Measurements from ENCODE around the gene PIEZO1. TPM values are rescaled to one million over a fixed set of nuclear protein-coding genes. Genes with fewer than 3 reads are reported as not detected.
A peak's percentile ranks its signal among the peaks of the same experiment; 100 is the strongest.

The PIEZO1 gene
- total RNA-seq, result 10 to 100 TPM; 84.1 to 97.0 TPM
- polyA plus RNA-seq (2013, experiment 1 of 2), result 26.7 TPM
- polyA plus RNA-seq (2013, experiment 2 of 2), result 28.6 TPM
- long read RNA-seq, experiment 1, partial matches to known transcripts, result 3 of 7 reads
- long read RNA-seq, experiment 1, other reads (novel, unspliced or antisense), result 3 of 7 reads
- long read RNA-seq, experiment 2, full-length matches to known transcripts, result 10 of 53 reads
- long read RNA-seq, experiment 2, partial matches to known transcripts, result 30 of 53 reads
- long read RNA-seq, experiment 2, other reads (novel, unspliced or antisense), result 13 of 53 reads
- long read RNA-seq, experiment 3, partial matches to known transcripts, result 35 of 44 reads
- long read RNA-seq, experiment 3, other reads (novel, unspliced or antisense), result 5 of 44 reads
- long read RNA-seq, experiment 4, partial matches to known transcripts, result 0 of 1 reads
- long read RNA-seq, experiment 4, other reads (novel, unspliced or antisense), result 0 of 1 reads

GRCh38 chr16:88785106-88785924, at the start of gene PIEZO1:
PIEZO1 (minus strand) TSS chr16:88785220; CDS start chr16:88784964, 256 bp downstream.
- H3K27ac ChIP-seq (ENCODE audit: low read depth, low read length), result no peak within 1 kb of the TSS
- TF ChIP-seq, protein P1, sequence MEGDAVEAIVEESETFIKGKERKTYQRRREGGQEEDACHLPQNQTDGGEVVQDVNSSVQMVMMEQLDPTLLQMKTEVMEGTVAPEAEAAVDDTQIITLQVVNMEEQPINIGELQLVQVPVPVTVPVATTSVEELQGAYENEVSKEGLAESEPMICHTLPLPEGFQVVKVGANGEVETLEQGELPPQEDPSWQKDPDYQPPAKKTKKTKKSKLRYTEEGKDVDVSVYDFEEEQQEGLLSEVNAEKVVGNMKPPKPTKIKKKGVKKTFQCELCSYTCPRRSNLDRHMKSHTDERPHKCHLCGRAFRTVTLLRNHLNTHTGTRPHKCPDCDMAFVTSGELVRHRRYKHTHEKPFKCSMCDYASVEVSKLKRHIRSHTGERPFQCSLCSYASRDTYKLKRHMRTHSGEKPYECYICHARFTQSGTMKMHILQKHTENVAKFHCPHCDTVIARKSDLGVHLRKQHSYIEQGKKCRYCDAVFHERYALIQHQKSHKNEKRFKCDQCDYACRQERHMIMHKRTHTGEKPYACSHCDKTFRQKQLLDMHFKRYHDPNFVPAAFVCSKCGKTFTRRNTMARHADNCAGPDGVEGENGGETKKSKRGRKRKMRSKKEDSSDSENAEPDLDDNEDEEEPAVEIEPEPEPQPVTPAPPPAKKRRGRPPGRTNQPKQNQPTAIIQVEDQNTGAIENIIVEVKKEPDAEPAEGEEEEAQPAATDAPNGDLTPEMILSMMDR (conservative IDR thresholded peaks at IDR 0.05), result peak; percentile 82
- peak; percentile 80 for DNase-seq
- peaks cover 5% of the 10 kb centered on the region for H3K4me1 ChIP-seq (ENCODE audit: control insufficient read depth, insufficient read depth, low read length)
- H3K36me3 ChIP-seq (ENCODE audit: control insufficient read depth, insufficient read depth, low read length), result no peaks in the 10 kb centered on the region
- H3K4me1 Mint-ChIP-seq, result peaks cover 8% of the 10 kb centered on the region
- peak within 1 kb of the TSS; percentile 80 for H3K4me3 ChIP-seq (ENCODE audit: low read length)
- no peaks in the 10 kb centered on the region for H3K27me3 ChIP-seq (ENCODE audit: control insufficient read depth, insufficient read depth, low read length, poor library complexity, severe bottlenecking)
- H3K9me3 ChIP-seq (ENCODE audit: control insufficient read depth, low read length), result no peaks in the 10 kb centered on the region
- peak within 1 kb of the TSS; percentile 89 for H3K27ac Mint-ChIP-seq
- WGBS, 2 experiments (ENCODE audit: insufficient coverage in 1 of 2, insufficient read length in 1 of 2), result 9% methylated on average over 42 to 106 of the region's 110 CpGs
- no peaks in the 10 kb centered on the region for H3K9me3 Mint-ChIP-seq
- no peaks in the 10 kb centered on the region for H3K36me3 Mint-ChIP-seq (ENCODE audit: low read depth)
- peak within 1 kb of the TSS; percentile 65 for H3K4me3 Mint-ChIP-seq
- H3K9ac ChIP-seq (ENCODE audit: extremely low read depth, low read length, poor library complexity, severe bottlenecking), result peak within 1 kb of the TSS; percentile 79
- H3K27me3 Mint-ChIP-seq (ENCODE audit: insufficient read depth), result peaks cover 7% of the 10 kb centered on the region

- Mint-ChIP-seq H3K4me1 (no peaks in the 10 kb centered on the region), H3K27ac (no peak overlapping the region), H3K27me3 (ENCODE audit: insufficient read depth) (no peaks in the 10 kb centered on the region), H3K36me3 (ENCODE audit: low read depth) (peaks cover 9% of the 10 kb centered on the region), H3K9me3 (no peaks in the 10 kb centered on the region), H3K4me3 (no peak overlapping the region)
- Histone ChIP-seq H3K27me3 (ENCODE audit: control insufficient read depth, insufficient read depth, low read length, poor library complexity, severe bottlenecking) (no peaks in the 10 kb centered on the region), H3K27ac (ENCODE audit: low read depth, low read length) (no peak overlapping the region), H3K4me1 (ENCODE audit: control insufficient read depth, insufficient read depth, low read length) (no peaks in the 10 kb centered on the region), H3K36me3 (ENCODE audit: control insufficient read depth, insufficient read depth, low read length) (no peaks in the 10 kb centered on the region), H3K9me3 (ENCODE audit: control insufficient read depth, low read length) (no peaks in the 10 kb centered on the region), H3K9ac (ENCODE audit: extremely low read depth, low read length, poor library complexity, severe bottlenecking) (no peak overlapping the region), H3K4me3 (ENCODE audit: low read length) (no peak overlapping the region)
- WGBS, 2 experiments (ENCODE audit: insufficient coverage in 1 of 2, insufficient read length in 1 of 2), result 82 to 91% methylated on average over 4 to 13 of the region's 13 CpGs
- DNase-seq, result no peak
- TF ChIP-seq, protein P1 (conservative IDR thresholded peaks at IDR 0.05), result no peak
Measured at GRCh38 chr16:88834670-88835069, 49.6 kb upstream of the PIEZO1 start.

GRCh38 chr16:88833086-88833485, 48.1 kb upstream of the PIEZO1 start:
- H3K4me3 ChIP-seq (ENCODE audit: low read length), result no peak overlapping the region
- no peak overlapping the region for H3K27ac Mint-ChIP-seq
- H3K27ac ChIP-seq (ENCODE audit: low read depth, low read length), result no peak overlapping the region
- H3K9me3 ChIP-seq (ENCODE audit: control insufficient read depth, low read length), result no peaks in the 10 kb centered on the region
- H3K36me3 ChIP-seq (ENCODE audit: control insufficient read depth, insufficient read depth, low read length), result no peaks in the 10 kb centered on the region
- WGBS, 2 experiments (ENCODE audit: insufficient coverage in 1 of 2, insufficient read length in 1 of 2), result 95 to 100% methylated on average over 6 to 13 of the region's 13 CpGs
- no peaks in the 10 kb centered on the region for H3K4me1 Mint-ChIP-seq
- no peak overlapping the region for H3K4me3 Mint-ChIP-seq
- DNase-seq, result no peak
- H3K4me1 ChIP-seq (ENCODE audit: control insufficient read depth, insufficient read depth, low read length), result no peaks in the 10 kb centered on the region
- no peaks in the 10 kb centered on the region for H3K9me3 Mint-ChIP-seq
- TF ChIP-seq, protein P1 (conservative IDR thresholded peaks at IDR 0.05), result no peak
- H3K27me3 ChIP-seq (ENCODE audit: control insufficient read depth, insufficient read depth, low read length, poor library complexity, severe bottlenecking), result no peaks in the 10 kb centered on the region
- no peak overlapping the region for H3K9ac ChIP-seq (ENCODE audit: extremely low read depth, low read length, poor library complexity, severe bottlenecking)
- H3K36me3 Mint-ChIP-seq (ENCODE audit: low read depth), result peaks cover 5% of the 10 kb centered on the region
- no peaks in the 10 kb centered on the region for H3K27me3 Mint-ChIP-seq (ENCODE audit: insufficient read depth)

All from endodermal cell (in vitro differentiated cells).